GM12891 (cell line): ENCODE measurements around the gene IPCEF1.

Experiments
- DNase-seq: peaks from one replicate; pipeline ENCODE4 v3.0.0; 2011; ENCODE audit warnings: low spot score; ENCODE audit not compliant: insufficient read length
- FAIRE-seq: peaks from 2 replicates; lab custom pipeline; 2011; peaks lifted over from hg19 to GRCh38; lab: Jason Lieb, UNC
- PAX5 ChIP-seq: IDR thresholded peaks from 2 replicates; pipeline ENCODE4 v1.6.1; 2011; ENCODE audit warnings: low read length, moderate library complexity, mild to moderate bottlenecking; ENCODE audit not compliant: insufficient read depth, severe bottlenecking
- POLR2A ChIP-seq: IDR thresholded peaks from 2 replicates; pipeline ENCODE4 v1.6.1; 2011; ENCODE audit warnings: low read depth, low read length, control low read depth
- POLR2AphosphoS5 ChIP-seq: IDR thresholded peaks from 2 replicates; pipeline ENCODE4 v1.6.1; 2011; ENCODE audit warnings: low read depth, low read length, control low read depth
- POU2F2 ChIP-seq: IDR thresholded peaks from 2 replicates; pipeline ENCODE4 v1.6.1; 2011; ENCODE audit warnings: low read depth, mild to moderate bottlenecking, control low read depth, low read length, moderate library complexity
- SPI1 ChIP-seq: IDR thresholded peaks from 2 replicates; pipeline ENCODE4 v1.6.1; 2011; ENCODE audit warnings: low read depth, low read length, control low read depth
- TAF1 ChIP-seq: IDR thresholded peaks from 2 replicates; pipeline ENCODE4 v1.6.1; 2011; ENCODE audit warnings: low read depth, low read length, control low read depth

IPCEF1 gene

DNA sequence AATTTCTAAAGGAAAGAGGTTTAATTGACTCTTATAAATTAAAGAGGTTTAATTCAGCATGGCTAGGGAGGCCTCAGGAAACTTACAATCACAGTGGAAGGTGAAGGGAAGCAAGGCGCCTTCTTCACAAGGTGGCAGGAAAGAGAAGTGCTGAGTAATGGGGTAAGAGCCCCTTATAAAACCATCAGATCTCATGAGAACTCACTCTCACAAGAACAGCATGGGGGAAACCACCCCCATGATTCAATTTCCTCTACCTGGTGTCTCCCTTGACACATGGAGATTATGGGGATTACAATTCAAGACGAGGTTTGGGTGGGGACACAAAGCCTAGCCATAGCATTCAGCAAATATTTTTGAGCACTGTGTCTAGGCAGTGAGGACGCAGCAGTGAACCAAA is 3.9 kb upstream of the IPCEF1 start:
- no peak for DNase-seq
- no peak for FAIRE-seq
- no peak for TF ChIP-seq PAX5
- no peak for TF ChIP-seq SPI1
- no peak for TF ChIP-seq POU2F2
- TF ChIP-seq TAF1: no peak
- no peak for TF ChIP-seq POLR2AphosphoS5
- TF ChIP-seq POLR2A: no peak

DNA sequence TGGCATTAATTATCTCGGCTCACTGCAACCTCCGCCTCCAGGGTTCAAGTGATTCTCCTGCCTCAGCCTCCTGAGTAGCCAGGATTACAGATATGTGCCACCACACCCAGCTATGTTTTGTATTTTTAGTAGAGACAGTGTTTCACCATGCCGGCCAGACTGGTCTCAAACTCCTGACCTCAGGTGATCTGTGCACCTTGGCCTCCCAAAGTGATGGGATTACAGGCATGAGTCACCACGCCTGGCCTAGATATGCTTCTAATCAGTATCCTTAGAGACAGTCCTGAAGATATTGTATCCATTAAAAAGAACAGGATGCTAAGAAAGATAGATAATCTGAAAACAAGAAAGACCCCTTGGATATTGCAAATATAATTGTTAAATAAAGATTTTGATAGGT is 3.1 kb upstream of the IPCEF1 start:
- TF ChIP-seq POLR2AphosphoS5 (no peak), PAX5 (no peak), SPI1 (no peak), POLR2A (no peak), TAF1 (no peak), POU2F2 (no peak)
- FAIRE-seq: no peak
- no peak for DNase-seq

DNA sequence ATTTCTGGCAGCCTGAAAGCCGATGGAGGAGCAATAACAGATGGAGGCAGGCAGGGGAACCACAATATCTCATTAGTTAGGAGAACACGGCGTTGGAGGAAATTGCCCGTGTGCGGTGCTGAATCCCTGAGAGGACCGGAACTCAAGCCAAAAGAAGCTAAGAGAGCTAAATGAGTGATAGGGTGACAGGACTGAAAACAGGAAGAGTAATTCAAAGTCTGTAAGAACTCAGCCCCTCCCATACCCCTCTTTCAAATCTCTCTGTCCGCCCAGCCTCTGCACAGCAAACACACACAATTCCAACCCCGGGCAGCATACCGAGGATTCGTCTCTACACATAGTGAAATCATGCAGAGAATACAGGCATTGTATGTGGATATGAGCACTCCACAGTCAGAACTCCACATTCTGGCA is 2.6 kb upstream of the IPCEF1 start:
- no peak for DNase-seq
- TF ChIP-seq PAX5: no peak
- no peak for TF ChIP-seq POU2F2
- TF ChIP-seq POLR2AphosphoS5: no peak
- TF ChIP-seq SPI1: no peak
- no peak for TF ChIP-seq POLR2A
- TF ChIP-seq TAF1: no peak
- peak; percentile 35 for FAIRE-seq

DNA sequence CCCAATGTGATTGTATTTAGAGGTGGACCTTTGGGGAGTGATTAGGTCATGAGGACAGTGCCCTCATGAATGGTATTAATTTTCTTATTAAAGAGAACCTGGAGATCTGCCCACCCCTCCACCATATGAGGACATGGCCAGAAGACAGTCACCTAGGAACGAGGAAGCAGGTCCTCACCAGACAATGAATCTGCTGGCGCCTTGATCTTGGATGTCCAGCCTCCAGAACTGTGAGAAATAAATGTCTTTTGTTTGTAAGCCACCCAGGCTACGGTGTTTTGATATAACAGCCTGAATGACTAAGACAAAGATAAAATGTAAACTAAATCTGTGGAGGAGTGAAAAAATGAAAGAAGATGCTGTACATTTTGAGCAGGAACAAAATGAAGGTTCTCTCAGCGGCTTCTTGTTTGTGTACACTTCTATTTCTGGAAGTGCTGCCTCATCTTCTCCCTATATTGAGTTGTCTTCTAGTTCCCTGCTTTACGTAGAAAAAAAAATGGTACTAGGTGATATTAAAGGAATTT is 1.5 kb upstream of the IPCEF1 start:
- TF ChIP-seq TAF1 (no peak), POLR2AphosphoS5 (no peak), PAX5 (no peak), POU2F2 (no peak), POLR2A (no peak), SPI1 (no peak)
- DNase-seq (no peak), FAIRE-seq (no peak)

DNA sequence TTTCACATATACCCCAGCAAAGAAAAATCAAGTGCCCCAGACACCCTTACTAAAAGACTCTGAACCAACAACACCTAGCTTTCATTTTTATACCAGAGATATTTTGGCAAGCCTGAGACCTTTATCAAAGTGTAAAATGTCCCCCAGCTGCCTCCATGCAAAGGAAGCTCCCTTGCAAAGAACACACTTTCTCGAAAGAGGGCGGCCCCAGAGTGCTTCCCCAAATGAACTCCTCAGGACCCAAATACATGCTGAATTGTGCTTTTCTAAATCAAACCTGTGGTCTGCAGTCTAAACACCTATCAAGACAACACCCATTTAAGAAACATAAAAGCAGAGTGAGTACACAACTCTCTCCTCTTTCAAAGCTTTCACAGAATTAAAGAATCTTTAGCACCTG is 490 bp downstream of the IPCEF1 start:
- DNase-seq (no peak), FAIRE-seq (no peak)
- TF ChIP-seq TAF1 (no peak), POLR2A (no peak), POU2F2 (no peak), PAX5 (no peak), SPI1 (no peak), POLR2AphosphoS5 (no peak)

DNA sequence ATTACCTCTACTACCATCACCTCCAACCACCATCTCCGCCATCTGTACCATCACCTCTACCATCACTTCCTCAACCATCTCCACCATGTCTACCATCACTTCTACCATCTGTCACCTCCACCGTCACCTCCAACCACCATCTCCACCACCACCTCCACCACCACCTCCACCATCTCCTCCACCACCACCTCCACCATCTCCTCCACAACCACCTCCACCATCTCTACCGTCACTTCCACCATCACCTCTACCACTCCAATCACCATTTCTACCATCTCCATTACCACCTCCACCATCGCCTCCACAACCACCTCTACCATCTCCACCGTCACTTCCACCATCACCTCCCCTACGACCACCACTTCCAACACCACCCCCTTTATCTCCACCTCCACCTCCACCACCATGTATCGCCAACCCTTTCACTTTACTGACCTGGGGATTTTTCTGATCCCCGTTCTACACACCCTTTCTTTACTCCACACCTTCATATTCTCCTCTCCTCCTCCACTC is 2.3 kb downstream of the IPCEF1 start:
- FAIRE-seq (peak; percentile 93), DNase-seq (no peak)
- TF ChIP-seq SPI1: no peak
- no peak for TF ChIP-seq POLR2AphosphoS5
- no peak for TF ChIP-seq POLR2A
- TF ChIP-seq PAX5: no peak
- TF ChIP-seq POU2F2: no peak
- TF ChIP-seq TAF1: no peak

DNA sequence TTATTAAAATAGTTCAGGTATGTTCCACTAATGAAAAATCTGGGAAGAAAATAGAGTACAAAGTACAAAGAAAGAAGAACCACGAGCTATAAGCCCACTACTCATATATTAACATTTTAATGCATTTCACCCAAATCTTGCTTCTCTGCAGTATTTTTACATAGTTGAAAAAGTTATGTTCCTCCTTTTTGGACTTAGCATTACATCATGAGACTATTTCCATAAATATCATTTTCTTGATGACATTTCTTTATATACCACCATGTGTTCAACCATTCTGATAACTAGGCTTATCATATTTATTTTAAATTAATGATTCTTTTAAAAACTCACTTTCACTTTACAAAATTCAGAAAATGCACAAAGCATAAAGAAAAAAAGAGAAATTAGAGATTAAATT is 3.0 kb downstream of the IPCEF1 start:
- FAIRE-seq: no peak
- no peak for DNase-seq
- TF ChIP-seq POLR2A: no peak
- TF ChIP-seq POU2F2: no peak
- TF ChIP-seq POLR2AphosphoS5: no peak
- no peak for TF ChIP-seq TAF1
- TF ChIP-seq PAX5: no peak
- no peak for TF ChIP-seq SPI1

DNA sequence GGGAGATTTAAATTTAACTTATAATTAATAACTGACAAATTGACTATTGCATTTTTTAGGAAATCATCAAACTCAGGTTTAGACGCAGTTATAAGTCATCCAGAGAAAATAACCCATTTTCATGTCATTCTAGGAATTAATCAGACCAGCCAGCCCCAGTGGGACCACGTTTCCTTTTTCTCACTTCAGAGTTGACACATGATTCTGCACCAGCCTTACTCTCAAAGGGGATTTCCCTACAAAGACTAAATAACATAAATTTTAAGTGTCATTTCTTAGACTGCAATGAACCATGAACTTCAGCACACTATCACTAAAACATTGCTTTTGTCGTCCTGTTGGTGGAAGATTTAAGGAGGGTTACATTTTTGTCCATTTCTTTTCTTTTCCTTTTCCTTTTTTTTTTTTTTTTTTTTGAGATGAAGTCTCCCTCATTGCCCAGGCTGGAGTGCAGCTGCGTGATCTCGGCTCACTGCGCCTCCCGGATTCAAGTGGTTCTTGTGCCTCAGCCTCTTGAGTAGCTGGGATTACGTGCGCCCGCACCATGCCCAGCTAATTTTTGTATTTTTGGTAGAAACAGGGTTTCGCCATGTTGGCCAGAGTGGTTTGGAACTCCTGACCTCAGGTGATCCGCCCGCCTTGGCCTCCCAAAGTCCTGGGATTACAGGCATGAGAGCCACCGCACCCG is 3.6 kb downstream of the IPCEF1 start:
- FAIRE-seq (no peak), DNase-seq (peak; percentile 25)
- TF ChIP-seq PAX5 (peak; percentile 22), POU2F2 (peak; percentile 62; the same call in 1 of the 2 replicates), POLR2AphosphoS5 (no peak), POLR2A (no peak), TAF1 (no peak), SPI1 (peak; percentile 54; the same call in 1 of the 2 replicates)

DNA sequence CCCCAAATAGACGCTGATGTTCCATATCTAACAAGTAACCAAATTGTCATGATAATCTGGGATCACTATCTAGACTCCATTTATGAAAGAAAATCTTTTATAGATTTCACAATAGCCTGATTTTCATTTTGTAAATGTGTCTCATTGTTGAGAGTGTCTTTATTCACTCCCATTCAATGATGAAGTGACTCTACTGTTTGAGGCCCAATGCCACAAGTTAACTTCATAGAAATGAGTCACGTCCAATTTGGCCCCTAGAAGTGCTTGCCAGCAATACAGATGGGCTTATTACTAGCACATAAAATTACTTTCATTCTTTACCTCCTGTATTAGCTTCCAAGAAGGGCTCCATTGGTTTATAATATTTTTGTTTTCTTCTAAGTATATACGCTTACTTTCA is 6.3 kb downstream of the IPCEF1 start:
- TF ChIP-seq POU2F2 (no peak), SPI1 (no peak), TAF1 (no peak), POLR2A (no peak), POLR2AphosphoS5 (no peak), PAX5 (no peak)
- DNase-seq (no peak), FAIRE-seq (no peak)

DNA sequence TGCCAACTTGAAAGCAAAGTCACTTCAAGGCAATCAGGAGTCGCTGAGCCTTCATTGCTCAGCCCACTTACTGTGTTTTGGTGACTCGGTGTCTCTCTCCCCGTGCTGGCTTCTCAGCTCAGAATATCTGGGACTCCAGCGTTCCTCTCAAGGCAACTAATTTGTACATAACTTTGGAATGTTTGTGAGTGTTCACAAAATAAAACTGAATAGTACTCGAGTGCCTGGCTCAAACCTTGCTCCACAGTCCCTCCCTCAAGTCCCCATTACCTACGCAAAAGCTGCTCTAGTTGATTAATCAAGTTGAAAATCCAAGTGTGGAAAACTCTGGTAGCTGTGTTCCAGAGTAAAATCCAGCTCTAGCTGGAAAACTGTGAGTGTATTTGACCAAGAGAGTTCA is 8.6 kb downstream of the IPCEF1 start:
- DNase-seq (no peak), FAIRE-seq (no peak)
- TF ChIP-seq POLR2AphosphoS5 (no peak), SPI1 (no peak), POLR2A (no peak), TAF1 (no peak), POU2F2 (no peak), PAX5 (no peak)
